Measurements from ENCODE around the gene FKBP10.
"Not testable (repeated sequence)": the region's sequence is repeated elsewhere in the genome, so short reads cannot be mapped to it uniquely, and the experiment has no call there.

FKBP10 gene

GRCh38 chr17:41812381-41813151 lies at the start of gene FKBP10:
TSS of gene FKBP10 (plus strand) at chr17:41813004. CDS start at chr17:41813035, 31 bp downstream.
- DNase-seq (ENCODE audit: low read depth), result no peak

- DNase-seq (ENCODE audit: low read depth), result no peak
Observed at GRCh38 chr17:41763327-41763726, 49.5 kb upstream of the FKBP10 start.

- no peak for DNase-seq (ENCODE audit: low read depth)
Observed at GRCh38 chr17:41766135-41766534, 46.7 kb upstream of the FKBP10 start.

- DNase-seq (ENCODE audit: low read depth), result no peak
Observed at GRCh38 chr17:41767324-41768042, 45.3 kb upstream of the FKBP10 start.

GRCh38 chr17:41768682-41769288 lies 44.0 kb upstream of the FKBP10 start:
- no peak for DNase-seq (ENCODE audit: low read depth)

- DNase-seq (ENCODE audit: low read depth), result no peak
Observed at GRCh38 chr17:41769346-41769862, 43.4 kb upstream of the FKBP10 start.

GRCh38 chr17:41769985-41770384 lies 42.8 kb upstream of the FKBP10 start:
- no peak for DNase-seq (ENCODE audit: low read depth)

- no peak for DNase-seq (ENCODE audit: low read depth)
Observed at GRCh38 chr17:41771389-41772206, 41.2 kb upstream of the FKBP10 start.

GRCh38 chr17:41772218-41772585 lies 40.6 kb upstream of the FKBP10 start:
- DNase-seq (ENCODE audit: low read depth), result no peak

GRCh38 chr17:41772586-41773189 lies 40.1 kb upstream of the FKBP10 start:
- DNase-seq (ENCODE audit: low read depth), result no peak

- DNase-seq (ENCODE audit: low read depth), result no peak
Observed at GRCh38 chr17:41773190-41773588, 39.6 kb upstream of the FKBP10 start.

- no peak for DNase-seq (ENCODE audit: low read depth)
Observed at GRCh38 chr17:41773731-41774193, 39.0 kb upstream of the FKBP10 start.

GRCh38 chr17:41775394-41776226 lies 37.2 kb upstream of the FKBP10 start:
- no peak for DNase-seq (ENCODE audit: low read depth)

- not testable (repeated sequence) for DNase-seq (ENCODE audit: low read depth)
Observed at GRCh38 chr17:41776262-41776900, 36.4 kb upstream of the FKBP10 start.

- DNase-seq (ENCODE audit: low read depth), result no peak
Observed at GRCh38 chr17:41777157-41777573, 35.6 kb upstream of the FKBP10 start.

- DNase-seq (ENCODE audit: low read depth), result no peak
Observed at GRCh38 chr17:41777574-41778188, 35.1 kb upstream of the FKBP10 start.

- no peak for DNase-seq (ENCODE audit: low read depth)
Observed at GRCh38 chr17:41779954-41780353, 32.9 kb upstream of the FKBP10 start.

- DNase-seq (ENCODE audit: low read depth), result no peak
Observed at GRCh38 chr17:41781404-41782110, 31.2 kb upstream of the FKBP10 start.

- no peak for DNase-seq (ENCODE audit: low read depth)
Observed at GRCh38 chr17:41782142-41782541, 30.7 kb upstream of the FKBP10 start.

All from activated T-cell treated with anti-CD3 and anti-CD28 coated beads for 48 hours (primary cell).